Esophagus muscularis mucosa (tissue), 2 donors: ENCODE results near the gene BTBD16.

Source experiments
- POLR2A ChIP-seq: fragments of 450-650 bp; IDR thresholded peaks from one replicate; pipeline ENCODE4 v1.6.1; 2017; ENCODE audit warnings: antibody characterized with exemption, moderate library complexity, mild to moderate bottlenecking, low read depth
- POLR2AphosphoS5 ChIP-seq, 2 donors: sonication (generic); formaldehyde crosslinking; IDR thresholded peaks; one replicate each; pipeline ENCODE4 v1.6.1; 2017; ENCODE audit warnings: antibody characterized with exemption in 2 of 2

GRCh38 chr10:122298598-122299301 is 27.7 kb downstream of the BTBD16 start:
- TF ChIP-seq POLR2A (no peak), POLR2AphosphoS5 (IDR thresholded peaks at IDR 0.05) (peak in 1 of 2 donors; percentile 34)
